Measurements from ENCODE around the gene WBP1L.

WBP1L gene

DNA sequence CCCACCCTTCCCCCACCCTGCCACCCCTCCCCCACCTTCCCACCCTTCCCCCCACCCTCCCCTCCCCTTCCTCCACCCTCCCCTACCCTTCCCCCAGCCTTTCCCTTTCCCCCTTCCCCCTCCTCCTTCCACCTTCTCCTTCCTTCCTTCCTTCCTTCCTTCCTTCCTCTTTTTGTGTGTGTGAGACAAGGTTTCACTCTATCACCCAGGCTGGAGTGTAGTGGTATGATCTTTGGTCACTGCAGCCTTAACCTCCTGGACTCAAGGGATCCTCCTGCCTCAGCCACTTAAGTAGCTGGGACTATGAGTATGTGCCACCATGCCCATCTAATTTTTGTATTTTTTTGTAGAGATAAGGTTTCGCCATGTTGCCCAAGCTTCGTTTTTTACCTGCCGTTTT lies 58.2 kb downstream of the WBP1L start:
- no peak overlapping the region for H3K4me3 ChIP-seq (ENCODE audit: low read length)
- no peaks in the 10 kb centered on the region for H3K27me3 ChIP-seq (replicated peaks; ENCODE audit: control insufficient read depth, insufficient read depth, low read length)
- DNase-seq (ENCODE audit: low read depth), result no peak
- H3K9me3 ChIP-seq (ENCODE audit: control insufficient read depth, low read length), result no peaks in the 10 kb centered on the region
- H3K9ac ChIP-seq (ENCODE audit: low read length), result no peak overlapping the region
- peaks cover 44% of the 10 kb centered on the region for H3K4me1 ChIP-seq (ENCODE audit: control insufficient read depth, insufficient read depth, low read length)
- peaks cover 60% of the 10 kb centered on the region for H3K36me3 ChIP-seq (ENCODE audit: control insufficient read depth, insufficient read depth, low read length, severe bottlenecking)

DNA sequence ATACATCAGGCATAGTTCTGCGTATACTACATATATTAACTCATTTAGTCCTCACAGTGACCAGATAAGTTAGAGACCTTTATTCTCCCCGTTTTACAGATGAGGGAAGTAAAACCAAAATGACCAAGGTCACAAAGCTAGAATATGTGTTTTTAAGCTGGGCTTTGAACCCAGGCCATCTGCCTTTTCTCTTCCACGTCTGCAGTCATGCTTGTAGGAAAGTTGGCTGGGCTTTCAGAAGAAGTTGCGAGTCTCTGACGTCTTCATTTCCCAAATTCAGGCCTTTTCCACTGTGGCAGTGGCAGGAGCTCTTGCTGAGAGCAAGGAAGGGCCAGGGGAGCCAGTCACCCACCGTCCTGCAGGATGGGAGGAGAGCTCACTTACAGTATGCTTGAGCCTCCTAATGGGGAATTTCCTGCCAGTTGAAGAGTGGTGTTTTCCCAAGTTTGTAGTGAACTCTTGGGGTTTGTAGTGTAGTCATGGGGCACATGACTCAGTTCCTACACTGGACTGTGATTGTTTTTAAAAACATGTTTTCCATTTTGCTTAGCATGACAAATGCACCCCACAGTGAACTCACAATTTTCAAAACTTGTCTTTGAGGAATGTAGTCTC lies 59.3 kb downstream of the WBP1L start:
- Histone ChIP-seq H3K9me3 (ENCODE audit: control insufficient read depth, low read length) (no peaks in the 10 kb centered on the region), H3K4me1 (ENCODE audit: control insufficient read depth, insufficient read depth, low read length) (peaks cover 40% of the 10 kb centered on the region), H3K36me3 (ENCODE audit: control insufficient read depth, insufficient read depth, low read length, severe bottlenecking) (peaks cover 56% of the 10 kb centered on the region), H3K9ac (ENCODE audit: low read length) (peak overlapping the region; percentile 33), H3K4me3 (ENCODE audit: low read length) (no peak overlapping the region), H3K27me3 (replicated peaks; ENCODE audit: control insufficient read depth, insufficient read depth, low read length) (no peaks in the 10 kb centered on the region)
- DNase-seq (ENCODE audit: low read depth), result peak; percentile 88

DNA sequence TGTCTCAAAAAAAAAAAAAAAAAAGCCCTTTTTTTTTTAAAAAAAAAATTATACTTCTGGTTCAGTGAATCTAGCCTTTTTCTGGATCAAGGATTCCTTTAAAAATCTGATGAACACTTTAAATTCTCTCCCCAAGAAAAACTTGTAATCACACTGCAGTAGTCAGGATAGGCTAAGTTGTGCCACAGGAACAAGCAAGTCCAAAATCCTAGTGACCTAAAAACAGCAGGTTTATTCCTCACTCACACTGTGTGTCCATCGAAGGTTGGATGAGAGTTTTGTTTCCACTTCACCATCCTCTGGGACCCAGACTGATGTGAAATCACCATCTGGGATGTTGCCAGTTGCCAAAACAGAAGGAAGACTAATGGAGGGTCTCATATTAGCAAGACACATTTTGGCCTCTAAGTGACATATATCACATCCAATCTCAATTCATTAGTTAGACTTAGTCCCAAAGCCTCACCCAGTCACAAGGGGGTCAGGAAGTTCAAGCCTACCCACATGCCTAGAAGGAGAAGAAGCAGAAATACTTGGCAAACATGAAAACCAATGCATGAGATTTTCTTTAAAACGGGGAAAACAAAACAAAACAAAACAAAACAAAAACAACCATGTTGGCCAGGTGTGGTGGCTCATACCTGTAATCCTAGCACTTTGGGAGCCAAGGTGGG lies 60.8 kb downstream of the WBP1L start:
- H3K4me1 ChIP-seq (ENCODE audit: control insufficient read depth, insufficient read depth, low read length), result peaks cover 40% of the 10 kb centered on the region
- no peak for DNase-seq (ENCODE audit: low read depth)
- no peak overlapping the region for H3K4me3 ChIP-seq (ENCODE audit: low read length)
- no peaks in the 10 kb centered on the region for H3K27me3 ChIP-seq (replicated peaks; ENCODE audit: control insufficient read depth, insufficient read depth, low read length)
- H3K9me3 ChIP-seq (ENCODE audit: control insufficient read depth, low read length), result no peaks in the 10 kb centered on the region
- no peak overlapping the region for H3K9ac ChIP-seq (ENCODE audit: low read length)
- H3K36me3 ChIP-seq (ENCODE audit: control insufficient read depth, insufficient read depth, low read length, severe bottlenecking), result peaks cover 45% of the 10 kb centered on the region

DNA sequence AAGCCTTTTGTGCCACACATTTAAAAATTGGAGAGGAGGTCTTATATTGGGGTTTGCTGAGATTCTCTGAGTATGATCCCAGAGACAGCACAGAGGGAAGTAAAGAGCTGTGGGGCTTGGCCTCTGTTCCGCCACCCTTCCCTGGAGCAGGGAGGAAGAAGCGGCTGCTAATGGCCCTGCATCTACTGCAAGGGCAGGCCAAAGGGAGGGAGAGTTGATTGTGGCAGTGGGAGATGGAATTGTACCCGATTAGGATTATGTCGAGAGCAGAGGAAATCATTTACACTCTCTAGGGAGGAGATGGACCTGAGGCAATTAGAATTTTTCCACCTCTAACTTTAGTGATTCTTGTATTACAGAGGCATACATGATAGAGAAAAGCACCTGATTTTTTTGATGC lies 64.6 kb downstream of the WBP1L start:
- H3K36me3 ChIP-seq (ENCODE audit: control insufficient read depth, insufficient read depth, low read length, severe bottlenecking), result peaks cover 61% of the 10 kb centered on the region

DNA sequence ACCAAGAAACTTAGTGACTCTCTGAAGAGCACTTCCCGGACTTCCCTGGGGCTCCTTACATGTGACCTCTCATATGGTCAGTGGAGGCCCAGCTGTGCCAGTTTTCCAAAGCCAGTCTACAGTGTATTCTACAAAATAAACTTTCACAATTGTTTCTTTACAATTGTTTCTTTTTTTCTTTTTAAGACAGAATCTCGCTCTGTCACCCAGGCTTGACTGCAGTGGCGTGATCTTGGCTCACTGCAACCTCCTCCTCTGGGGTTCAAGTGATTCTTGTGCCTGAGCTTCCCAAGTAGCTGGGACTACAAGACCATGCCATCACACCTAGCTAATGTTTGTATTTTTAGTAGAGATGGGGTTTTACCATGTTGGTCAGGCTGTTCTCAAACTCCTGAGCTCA lies 67.6 kb downstream of the WBP1L start:
- Histone ChIP-seq H3K9me3 (ENCODE audit: control insufficient read depth, low read length) (no peaks in the 10 kb centered on the region), H3K27me3 (replicated peaks; ENCODE audit: control insufficient read depth, insufficient read depth, low read length) (no peaks in the 10 kb centered on the region), H3K4me3 (ENCODE audit: low read length) (no peak overlapping the region), H3K36me3 (ENCODE audit: control insufficient read depth, insufficient read depth, low read length, severe bottlenecking) (peaks cover 54% of the 10 kb centered on the region), H3K4me1 (ENCODE audit: control insufficient read depth, insufficient read depth, low read length) (peaks cover 28% of the 10 kb centered on the region), H3K9ac (ENCODE audit: low read length) (no peak overlapping the region)
- DNase-seq (ENCODE audit: low read depth), result no peak

More for the DNA sequence above, 64.6 kb downstream of the WBP1L start:
- DNase-seq (ENCODE audit: low read depth), result no peak
- no peak overlapping the region for H3K4me3 ChIP-seq (ENCODE audit: low read length)
- no peak overlapping the region for H3K9ac ChIP-seq (ENCODE audit: low read length)
- H3K9me3 ChIP-seq (ENCODE audit: control insufficient read depth, low read length), result no peaks in the 10 kb centered on the region
- H3K4me1 ChIP-seq (ENCODE audit: control insufficient read depth, insufficient read depth, low read length), result peaks cover 6% of the 10 kb centered on the region
- H3K27me3 ChIP-seq (replicated peaks; ENCODE audit: control insufficient read depth, insufficient read depth, low read length), result no peaks in the 10 kb centered on the region

DNA sequence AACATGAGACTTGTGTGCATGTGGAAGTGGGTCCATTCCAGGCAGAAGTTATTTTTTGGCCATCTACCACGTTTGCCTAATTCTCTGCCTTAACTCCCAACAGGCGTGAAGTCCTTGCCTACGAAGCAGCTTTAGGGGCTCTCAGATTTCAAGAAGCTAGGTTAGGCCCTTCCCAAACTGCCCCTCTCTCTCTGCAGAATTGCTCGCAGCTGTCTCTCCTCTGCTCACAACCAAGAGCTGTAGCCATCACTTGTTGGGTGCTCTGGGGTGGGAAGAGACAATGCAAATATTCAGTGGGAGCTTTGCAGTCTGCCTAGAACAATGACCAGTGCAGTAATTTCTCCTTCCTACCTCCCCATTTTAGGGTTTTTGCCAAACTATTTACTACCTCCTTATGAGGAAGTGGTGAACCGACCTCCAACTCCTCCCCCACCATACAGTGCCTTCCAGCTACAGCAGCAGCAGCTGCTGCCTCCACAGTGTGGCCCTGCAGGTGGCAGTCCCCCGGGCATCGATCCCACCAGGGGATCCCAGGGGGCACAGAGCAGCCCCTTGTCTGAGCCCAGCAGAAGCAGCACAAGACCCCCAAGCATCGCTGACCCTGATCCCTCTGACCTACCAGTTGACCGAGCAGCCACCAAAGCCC lies 68.6 kb downstream of the WBP1L start:
- Histone ChIP-seq H3K4me1 (ENCODE audit: control insufficient read depth, insufficient read depth, low read length) (peaks cover 33% of the 10 kb centered on the region), H3K36me3 (ENCODE audit: control insufficient read depth, insufficient read depth, low read length, severe bottlenecking) (peaks cover 47% of the 10 kb centered on the region), H3K4me3 (ENCODE audit: low read length) (no peak overlapping the region), H3K9me3 (ENCODE audit: control insufficient read depth, low read length) (no peaks in the 10 kb centered on the region), H3K9ac (ENCODE audit: low read length) (no peak overlapping the region), H3K27me3 (replicated peaks; ENCODE audit: control insufficient read depth, insufficient read depth, low read length) (no peaks in the 10 kb centered on the region)
- DNase-seq (ENCODE audit: low read depth), result no peak

DNA sequence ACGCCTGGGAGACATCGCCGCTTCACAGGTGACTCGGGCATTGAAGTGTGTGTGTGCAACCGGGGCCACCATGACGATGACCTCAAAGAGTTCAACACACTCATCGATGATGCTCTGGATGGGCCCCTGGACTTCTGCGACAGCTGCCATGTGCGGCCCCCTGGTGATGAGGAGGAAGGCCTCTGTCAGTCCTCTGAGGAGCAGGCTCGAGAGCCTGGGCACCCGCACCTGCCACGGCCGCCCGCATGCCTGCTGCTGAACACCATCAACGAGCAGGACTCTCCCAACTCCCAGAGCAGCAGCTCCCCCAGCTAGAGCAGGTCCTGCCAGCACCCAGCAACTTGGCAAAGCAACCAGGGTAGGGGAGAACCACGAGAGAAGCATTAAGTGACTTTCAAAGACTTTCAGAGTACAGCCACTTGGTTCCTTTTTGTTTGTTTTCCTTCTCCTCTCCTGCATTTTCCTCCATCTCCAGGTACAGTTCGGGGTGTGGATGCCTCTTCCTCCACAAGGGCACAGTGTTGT lies 69.3 kb downstream of the WBP1L start:
- H3K4me1 ChIP-seq (ENCODE audit: control insufficient read depth, insufficient read depth, low read length), result peaks cover 33% of the 10 kb centered on the region
- no peak for DNase-seq (ENCODE audit: low read depth)
- no peaks in the 10 kb centered on the region for H3K27me3 ChIP-seq (replicated peaks; ENCODE audit: control insufficient read depth, insufficient read depth, low read length)
- no peak overlapping the region for H3K4me3 ChIP-seq (ENCODE audit: low read length)
- H3K9ac ChIP-seq (ENCODE audit: low read length), result no peak overlapping the region
- no peaks in the 10 kb centered on the region for H3K9me3 ChIP-seq (ENCODE audit: control insufficient read depth, low read length)
- peaks cover 47% of the 10 kb centered on the region for H3K36me3 ChIP-seq (ENCODE audit: control insufficient read depth, insufficient read depth, low read length, severe bottlenecking)

DNA sequence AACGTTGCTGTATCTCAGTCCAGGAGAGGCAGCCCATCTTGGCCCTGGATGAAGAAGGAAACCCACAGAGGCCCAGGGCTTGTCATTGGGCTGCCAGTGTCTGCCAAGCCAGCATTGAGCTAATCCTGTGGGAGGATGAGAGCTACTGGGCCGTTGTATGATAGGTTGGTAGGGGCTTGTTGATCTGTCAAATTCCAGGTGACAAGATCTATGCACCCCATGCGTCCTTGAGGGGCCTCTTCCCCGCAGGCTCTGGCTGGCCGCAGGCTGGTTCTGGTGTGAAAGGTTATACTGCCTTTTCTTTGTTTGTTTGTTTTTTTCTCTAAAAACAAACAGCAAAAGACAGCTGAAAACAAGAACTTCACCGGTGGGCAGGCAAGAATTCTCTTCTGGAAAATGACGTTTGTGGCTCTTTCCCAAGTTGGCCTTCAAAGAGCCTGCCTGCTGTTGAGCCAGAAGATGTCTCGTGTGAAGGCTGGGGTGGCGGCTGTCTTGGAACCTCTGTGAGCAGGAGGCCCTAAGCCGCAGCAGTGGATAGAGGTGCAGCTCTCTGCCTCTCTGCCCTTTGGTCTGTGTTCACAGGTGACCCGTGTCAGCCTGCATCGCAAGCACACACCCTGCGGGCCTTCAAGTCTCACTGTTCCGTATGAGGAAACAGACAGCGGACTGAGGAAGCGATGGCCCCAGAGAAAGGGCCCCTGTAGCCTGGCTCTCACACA lies 70.1 kb downstream of the WBP1L start:
- Histone ChIP-seq H3K4me3 (ENCODE audit: low read length) (no peak overlapping the region), H3K9ac (ENCODE audit: low read length) (peak overlapping the region; percentile 16), H3K36me3 (ENCODE audit: control insufficient read depth, insufficient read depth, low read length, severe bottlenecking) (peaks cover 45% of the 10 kb centered on the region), H3K9me3 (ENCODE audit: control insufficient read depth, low read length) (no peaks in the 10 kb centered on the region), H3K27me3 (replicated peaks; ENCODE audit: control insufficient read depth, insufficient read depth, low read length) (no peaks in the 10 kb centered on the region), H3K4me1 (ENCODE audit: control insufficient read depth, insufficient read depth, low read length) (peaks cover 33% of the 10 kb centered on the region)
- no peak for DNase-seq (ENCODE audit: low read depth)

DNA sequence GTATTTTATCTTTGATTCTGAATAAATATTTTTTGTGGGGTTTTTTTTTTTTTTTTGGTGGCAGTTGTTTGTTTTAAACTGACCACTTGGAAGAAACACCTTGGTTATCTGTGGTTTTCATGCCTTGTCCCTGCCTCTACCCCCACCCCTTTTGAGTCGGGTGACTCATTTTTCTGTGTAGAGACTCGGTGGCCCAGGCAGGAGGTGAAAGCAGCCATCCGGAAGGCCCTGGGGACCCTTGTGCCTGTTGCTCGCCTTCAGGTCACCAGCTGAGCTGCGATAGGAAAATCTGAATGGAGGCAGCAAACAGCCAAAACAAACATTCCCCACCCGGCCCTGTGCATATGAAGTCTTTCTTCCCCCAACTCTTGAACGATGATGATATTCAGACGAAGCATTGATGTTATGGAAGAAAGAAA lies 70.7 kb downstream of the WBP1L start:
- H3K27me3 ChIP-seq (replicated peaks; ENCODE audit: control insufficient read depth, insufficient read depth, low read length), result no peaks in the 10 kb centered on the region
- H3K4me3 ChIP-seq (ENCODE audit: low read length), result no peak overlapping the region
- H3K9me3 ChIP-seq (ENCODE audit: control insufficient read depth, low read length), result no peaks in the 10 kb centered on the region
- peak overlapping the region; percentile 16 for H3K9ac ChIP-seq (ENCODE audit: low read length)
- DNase-seq (ENCODE audit: low read depth), result no peak
- peaks cover 33% of the 10 kb centered on the region for H3K4me1 ChIP-seq (ENCODE audit: control insufficient read depth, insufficient read depth, low read length)
- peaks cover 44% of the 10 kb centered on the region for H3K36me3 ChIP-seq (ENCODE audit: control insufficient read depth, insufficient read depth, low read length, severe bottlenecking)

DNA sequence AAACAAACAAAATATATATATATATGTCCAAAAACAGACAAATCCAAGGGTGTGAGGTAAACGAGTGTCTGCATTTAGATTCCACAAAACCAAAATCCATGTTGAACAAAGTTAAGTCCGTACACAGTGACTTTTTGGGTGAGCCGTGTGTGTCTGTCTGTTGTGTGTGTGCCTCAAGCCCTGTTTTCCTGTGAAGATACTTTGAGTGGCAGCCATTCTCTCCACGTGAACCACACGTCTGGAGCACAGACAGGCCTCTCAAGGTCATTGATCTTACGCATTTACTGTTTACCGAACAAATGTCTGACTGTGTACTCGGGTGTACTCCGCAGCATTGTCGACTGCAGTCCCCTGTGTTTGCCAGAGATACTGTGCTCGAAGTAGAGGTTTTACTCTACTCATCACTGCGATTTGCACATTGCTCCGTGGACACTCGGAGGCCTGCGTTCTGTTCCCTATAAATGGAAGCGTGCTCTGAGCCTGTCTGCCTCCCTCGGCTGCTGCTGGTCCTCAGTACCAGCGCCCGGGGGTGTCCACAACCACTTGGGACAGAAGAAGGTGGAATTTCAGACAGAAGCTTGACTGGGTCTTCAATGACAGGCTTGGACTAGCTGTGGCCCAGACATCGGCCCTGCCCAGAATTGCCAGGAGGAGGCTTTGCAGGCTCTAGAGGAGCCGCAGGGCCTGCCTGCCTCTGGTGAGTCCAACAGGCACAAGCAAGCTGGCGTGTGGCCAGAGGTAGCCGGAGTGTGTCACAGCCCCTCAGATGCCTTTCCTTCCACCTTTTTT lies 71.3 kb downstream of the WBP1L start:
- Histone ChIP-seq H3K4me1 (ENCODE audit: control insufficient read depth, insufficient read depth, low read length) (peaks cover 33% of the 10 kb centered on the region), H3K36me3 (ENCODE audit: control insufficient read depth, insufficient read depth, low read length, severe bottlenecking) (peaks cover 38% of the 10 kb centered on the region), H3K27me3 (replicated peaks; ENCODE audit: control insufficient read depth, insufficient read depth, low read length) (no peaks in the 10 kb centered on the region), H3K4me3 (ENCODE audit: low read length) (peak overlapping the region; percentile 33), H3K9ac (ENCODE audit: low read length) (peak overlapping the region; percentile 78), H3K9me3 (ENCODE audit: control insufficient read depth, low read length) (no peaks in the 10 kb centered on the region)
- no peak for DNase-seq (ENCODE audit: low read depth)

All from adipocyte (in vitro differentiated cells).